HepG2 (cell line): ENCODE measurements around the gene ARHGAP26. TPM values are rescaled to one million over a fixed set of nuclear protein-coding genes. Genes with fewer than 3 reads are reported as not detected.

ENCODE experiments used
- KAT8 ChIP-seq: IDR thresholded peaks from 2 replicates; pipeline ENCODE4 v1.6.1; 2016; ENCODE audit warnings: missing genetic modification reagents, missing compliant biosample characterization
- KDM6A ChIP-seq: IDR thresholded peaks from 2 replicates; pipeline ENCODE4 v1.6.1; 2016; ENCODE audit warnings: low read depth
- PRDM10 ChIP-seq: sonication (generic); formaldehyde crosslinking; IDR thresholded peaks from 2 replicates; pipeline ENCODE4 v1.4.0; 2020; ENCODE audit warnings: low read depth, missing genetic modification reagents
- ZFP82 ChIP-seq: sonication (generic); formaldehyde crosslinking; IDR thresholded peaks from 2 replicates; pipeline ENCODE4 v1.5.1; 2020; ENCODE audit warnings: mild to moderate bottlenecking, missing genetic modification reagents, borderline replicate concordance
- ZFYVE20 ChIP-seq: sonication (generic); formaldehyde crosslinking; IDR thresholded peaks from 2 replicates; pipeline ENCODE4 v1.8.0; 2023; ENCODE audit warnings: low read depth, mild to moderate bottlenecking, moderate library complexity, missing genetic modification reagents, borderline replicate concordance
- ZNF232 ChIP-seq: sonication (generic); formaldehyde crosslinking; IDR thresholded peaks from 2 replicates; pipeline ENCODE4 v1.4.0; 2020; ENCODE audit warnings: missing genetic modification reagents, borderline replicate concordance
- ZNF280B ChIP-seq: sonication (generic); formaldehyde crosslinking; IDR thresholded peaks from 2 replicates; pipeline ENCODE4 v1.5.0; 2020; ENCODE audit warnings: missing genetic modification reagents, mild to moderate bottlenecking, borderline replicate concordance
- ZNF431 ChIP-seq: sonication (generic); formaldehyde crosslinking; IDR thresholded peaks from 2 replicates; pipeline ENCODE4 v1.9.0; 2022; ENCODE audit warnings: missing genetic modification reagents, low read depth, mild to moderate bottlenecking, borderline replicate concordance
- ZNF75D ChIP-seq: sonication (generic); formaldehyde crosslinking; IDR thresholded peaks from 2 replicates; pipeline ENCODE4 v1.8.1; 2023; ENCODE audit warnings: missing genetic modification reagents, mild to moderate bottlenecking, borderline replicate concordance
- ZNF770 ChIP-seq: sonication (generic); formaldehyde crosslinking; IDR thresholded peaks from 2 replicates; pipeline ENCODE4 v1.5.0; 2020; ENCODE audit warnings: mild to moderate bottlenecking, missing genetic modification reagents
- ZNF772 ChIP-seq: sonication (generic); formaldehyde crosslinking; IDR thresholded peaks from 2 replicates; pipeline ENCODE4 v1.5.0; 2020; ENCODE audit warnings: mild to moderate bottlenecking, missing genetic modification reagents
- polyA plus RNA-seq, 8 experiments: library from polyadenylated mRNA; depleted of rRNA in 3 of 8; stranded (reverse) in 7 of 8; unstranded in 1 of 8; fragments of >200 nt; fragmentation: Illumina TruSeq in 4 of 8; extraction: Trizol in 4 of 8; gene quantifications; 2 replicates each; pipeline versions ENCODE4 v1.2.1 to v1.2.3, GENCODE V29; 2011 to 2016; ENCODE audit warnings: low read depth in 4 of 8, missing spikeins in 1 of 8, mixed read lengths in 1 of 8; ENCODE audit not compliant: insufficient read depth in 1 of 8
- total RNA-seq, 5 experiments: library from RNA; depleted of rRNA; stranded (reverse); fragments of >200 nt; fragmentation: Illumina TruSeq; extraction: Trizol; gene quantifications; 2 replicates each; pipeline ENCODE4 v1.2.3, GENCODE V29; 2016; ENCODE audit warnings: low read depth in 1 of 5
- TF ChIP-seq, protein P1 (sequence below): IDR thresholded peaks from 2 replicates; pipeline ENCODE4 v1.6.1; 2012; ENCODE audit warnings: low read depth, low read length, improper control_type of control experiment
- TF ChIP-seq, protein P2 (sequence below): sonication (generic); formaldehyde crosslinking; IDR thresholded peaks from 2 replicates; pipeline ENCODE4 v1.4.0; 2020; ENCODE audit warnings: missing genetic modification reagents
- TF ChIP-seq, protein P3 (sequence below): sonication (generic); formaldehyde crosslinking; IDR thresholded peaks from 2 replicates; pipeline ENCODE4 v1.5.0; 2020; ENCODE audit warnings: missing genetic modification reagents, mild to moderate bottlenecking, borderline replicate concordance

ARHGAP26 gene
- total and polyA plus RNA-seq, 2 of the 13 experiments (the other 11 are each of a cell fraction or from before 2014, with no cell fraction given) = 9.6 to 18.2 TPM

DNA sequence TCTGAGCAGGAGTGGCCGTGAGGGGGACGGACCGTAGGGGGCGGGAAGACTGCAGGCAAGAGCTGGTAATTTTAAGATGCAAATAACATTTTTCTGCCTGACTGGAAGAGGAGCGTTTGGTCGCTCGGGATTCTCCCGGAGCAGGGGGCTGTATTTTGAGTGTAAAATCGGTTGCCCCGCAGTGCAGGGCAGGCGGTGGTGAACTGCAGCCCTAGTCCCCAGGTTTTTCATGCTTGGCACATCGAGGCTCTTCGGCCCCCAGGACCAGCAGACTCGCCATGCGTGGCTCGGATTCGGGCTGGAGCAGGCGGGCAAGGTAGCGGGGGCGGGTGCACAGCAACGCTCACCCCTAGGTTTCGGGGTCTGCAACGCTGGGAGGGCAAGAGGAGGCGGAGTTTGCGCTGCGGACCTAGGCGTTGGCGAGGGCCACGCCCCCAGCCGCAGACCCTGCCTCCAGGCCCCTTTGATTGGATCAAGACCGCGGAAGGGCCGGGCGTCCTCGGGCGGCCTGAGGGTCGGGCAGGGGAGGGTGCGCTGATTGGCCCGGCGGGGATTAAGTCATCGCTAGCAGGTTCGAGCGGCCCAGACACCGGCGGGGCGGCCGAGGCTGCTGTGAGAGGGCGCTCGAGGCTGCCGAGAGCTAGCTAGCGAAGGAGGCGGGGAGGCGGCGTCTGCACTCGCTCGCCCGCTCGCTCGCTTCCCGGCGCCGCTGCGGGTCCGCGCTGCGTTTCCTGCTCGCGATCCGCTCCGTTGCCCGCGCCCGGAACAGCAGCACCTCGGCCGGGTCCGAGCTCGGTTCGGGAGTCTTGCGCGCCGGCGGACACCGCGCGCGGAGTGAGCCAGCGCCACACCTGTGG lies at the start of gene ARHGAP26 (continued):
- TF ChIP-seq ZNF75D (CRISPR knock-in tag) = no peak
- TF ChIP-seq, protein P1, sequence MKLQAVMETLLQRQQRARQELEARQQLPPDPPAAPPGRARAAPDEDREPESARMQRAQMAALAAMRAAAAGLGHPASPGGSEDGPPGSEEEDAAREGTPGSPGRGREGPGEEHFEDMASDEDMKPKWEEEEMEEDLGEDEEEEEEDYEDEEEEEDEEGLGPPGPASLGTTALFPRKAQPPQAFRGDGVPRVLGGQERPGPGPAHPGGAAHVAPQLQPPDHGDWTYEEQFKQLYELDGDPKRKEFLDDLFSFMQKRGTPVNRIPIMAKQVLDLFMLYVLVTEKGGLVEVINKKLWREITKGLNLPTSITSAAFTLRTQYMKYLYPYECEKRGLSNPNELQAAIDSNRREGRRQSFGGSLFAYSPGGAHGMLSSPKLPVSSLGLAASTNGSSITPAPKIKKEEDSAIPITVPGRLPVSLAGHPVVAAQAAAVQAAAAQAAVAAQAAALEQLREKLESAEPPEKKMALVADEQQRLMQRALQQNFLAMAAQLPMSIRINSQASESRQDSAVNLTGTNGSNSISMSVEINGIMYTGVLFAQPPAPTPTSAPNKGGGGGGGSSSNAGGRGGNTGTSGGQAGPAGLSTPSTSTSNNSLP = no peak
- no peak for TF ChIP-seq PRDM10 (CRISPR knock-in tag)
- no peak for TF ChIP-seq ZNF280B (CRISPR knock-in tag)
- TF ChIP-seq, protein P2, sequence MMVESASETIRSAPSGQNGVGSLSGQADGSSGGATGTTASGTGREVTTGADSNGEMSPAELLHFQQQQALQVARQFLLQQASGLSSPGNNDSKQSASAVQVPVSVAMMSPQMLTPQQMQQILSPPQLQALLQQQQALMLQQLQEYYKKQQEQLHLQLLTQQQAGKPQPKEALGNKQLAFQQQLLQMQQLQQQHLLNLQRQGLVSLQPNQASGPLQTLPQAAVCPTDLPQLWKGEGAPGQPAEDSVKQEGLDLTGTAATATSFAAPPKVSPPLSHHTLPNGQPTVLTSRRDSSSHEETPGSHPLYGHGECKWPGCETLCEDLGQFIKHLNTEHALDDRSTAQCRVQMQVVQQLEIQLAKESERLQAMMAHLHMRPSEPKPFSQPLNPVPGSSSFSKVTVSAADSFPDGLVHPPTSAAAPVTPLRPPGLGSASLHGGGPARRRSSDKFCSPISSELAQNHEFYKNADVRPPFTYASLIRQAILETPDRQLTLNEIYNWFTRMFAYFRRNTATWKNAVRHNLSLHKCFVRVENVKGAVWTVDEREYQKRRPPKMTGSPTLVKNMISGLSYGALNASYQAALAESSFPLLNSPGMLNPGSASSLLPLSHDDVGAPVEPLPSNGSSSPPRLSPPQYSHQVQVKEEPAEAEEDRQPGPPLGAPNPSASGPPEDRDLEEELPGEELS (CRISPR knock-in tag) = peak; percentile 45; the same call in 1 of the 2 replicates
- TF ChIP-seq ZNF232 (CRISPR knock-in tag) = no peak; the same call in 1 of the 2 replicates
- TF ChIP-seq KDM6A (CRISPR knock-in tag) = no peak
- TF ChIP-seq KAT8 = 0 out of 2 replicates have a peak, but pooled peaks have one; percentile 70
- TF ChIP-seq, protein P3, sequence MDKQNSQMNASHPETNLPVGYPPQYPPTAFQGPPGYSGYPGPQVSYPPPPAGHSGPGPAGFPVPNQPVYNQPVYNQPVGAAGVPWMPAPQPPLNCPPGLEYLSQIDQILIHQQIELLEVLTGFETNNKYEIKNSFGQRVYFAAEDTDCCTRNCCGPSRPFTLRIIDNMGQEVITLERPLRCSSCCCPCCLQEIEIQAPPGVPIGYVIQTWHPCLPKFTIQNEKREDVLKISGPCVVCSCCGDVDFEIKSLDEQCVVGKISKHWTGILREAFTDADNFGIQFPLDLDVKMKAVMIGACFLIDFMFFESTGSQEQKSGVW = no peak
- peak; percentile 42; the same call in 1 of the 2 replicates for TF ChIP-seq ZNF772 (CRISPR knock-in tag)
- no peak for TF ChIP-seq ZNF431 (CRISPR knock-in tag)
- no peak; the same call in 1 of the 2 replicates for TF ChIP-seq ZFP82 (CRISPR knock-in tag)
- no peak for TF ChIP-seq ZFYVE20
- TF ChIP-seq ZNF770 = peak; percentile 46; the same call in 1 of the 2 replicates
